Thyroid gland (tissue), 4 donors: ENCODE data around the gene RYR2.

Experiments used
- CTCF ChIP-seq, 6 experiments: fragments of 200-600 bp in 3 of 6; fragments of 450-650 bp in 3 of 6; sonication (generic) in 3 of 6; IDR thresholded peaks; one replicate each; pipeline ENCODE4 v1.5.1; 2016 to 2019; ENCODE audit warnings: antibody characterized with exemption in 6 of 6, mild to moderate bottlenecking in 2 of 6, inconsistent platforms in 1 of 6, moderate library complexity in 1 of 6
- POLR2A ChIP-seq, 2 donors: fragments of 450-650 bp; IDR thresholded peaks; one replicate each; pipeline ENCODE4 v1.6.1; 2017; ENCODE audit warnings: antibody characterized with exemption in 2 of 2, mild to moderate bottlenecking in 2 of 2, moderate library complexity in 1 of 2

- no peak for TF ChIP-seq POLR2A (IDR thresholded peaks at IDR 0.05)
- no peak for TF ChIP-seq CTCF (IDR thresholded peaks at IDR 0.05)
Observed at GRCh38 chr1:237440346-237440745, 398.4 kb downstream of the RYR2 start.
